Ovary (tissue), 9 donors: Measurements from ENCODE around the gene RPRML. TPM values are rescaled to one million over a fixed set of nuclear protein-coding genes. Genes with fewer than 3 reads are reported as not detected.
"Not testable (repeated sequence)": the region's sequence is repeated elsewhere in the genome, so short reads cannot be mapped to it uniquely, and the experiment has no call there.

Experiments used
- DNase-seq, 5 donors: peaks; one replicate each; pipeline ENCODE4 v3.0.0-alpha.2; 2019 to 2020
- H3K27ac ChIP-seq, 2 donors: fragments of 200-600 bp; one replicate each; pipeline versions ENCODE4 v1.5.1 to v1.8.0; 2019 to 2022
- H3K27me3 ChIP-seq: fragments of 200-600 bp; one replicate; pipeline ENCODE4 v1.8.0; 2022
- H3K36me3 ChIP-seq: fragments of 200-600 bp; sonication (generic); one replicate; pipeline ENCODE4 v1.5.1; 2019
- H3K4me1 ChIP-seq: one replicate; pipeline ENCODE4 v1.8.1; 2013; ENCODE audit warnings: mild to moderate bottlenecking, moderate library complexity; ENCODE audit not compliant: insufficient read depth
- H3K4me3 ChIP-seq: fragments of 200-600 bp; sonication (generic); one replicate; pipeline ENCODE4 v1.5.1; 2017
- H3K9me3 ChIP-seq, 2 donors: fragments of 200-600 bp in 1 of 2; sonication (generic) in 1 of 2; one replicate each; pipeline versions ENCODE4 v1.5.1 to v1.8.1; 2013 to 2019; ENCODE audit warnings: mild to moderate bottlenecking in 1 of 2, moderate library complexity in 1 of 2
- CTCF ChIP-seq, 3 donors: fragments of 450-650 bp in 2 of 3; fragments of 200-600 bp in 1 of 3; IDR thresholded peaks; one replicate each; pipeline versions ENCODE4 v1.5.1 to v1.8.0; 2016 to 2022; ENCODE audit warnings: antibody characterized with exemption in 3 of 3, mild to moderate bottlenecking in 1 of 3
- EP300 ChIP-seq: sonication (generic); formaldehyde crosslinking; IDR thresholded peaks from one replicate; pipeline ENCODE4 v1.6.1; 2017; ENCODE audit warnings: antibody characterized with exemption
- POLR2A ChIP-seq: fragments of 450-650 bp; IDR thresholded peaks from one replicate; pipeline ENCODE4 v1.6.1; 2017; ENCODE audit warnings: antibody characterized with exemption, mild to moderate bottlenecking, moderate library complexity
- WGBS, 3 donors: extraction: QIAGEN DNeasy Blood & Tissue Kit in 1 of 3; methylation state at CpG; one replicate each; pipeline versions ENCODE4 v1.1.5 to v1.1.7; 2013 to 2017; 5-methylcytosine and 5-hydroxymethylcytosine counted together
- intact Hi-C, 4 donors: fragments of 100-400 bp; cut with DNase I; formaldehyde crosslinking; loops; one replicate each; pipeline versions ENCODE4 v1.11.0 to v1.15.1; 2022 to 2023
- polyA plus RNA-seq, 2 donors: library from polyadenylated mRNA; stranded (reverse); fragments of 200-250 nt in 1 of 2; fragments of 350-450 nt in 1 of 2; fragmentation: Illumina TruSeq in 1 of 2; extraction: RNeasy Lipid Tissue Mini Kit (QIAGEN cat#74804) in 1 of 2; gene quantifications; one replicate each; pipeline ENCODE4 v1.2.3, GENCODE V29; 2013 to 2014
- total RNA-seq, 7 donors: library from RNA; depleted of rRNA in 2 of 7; stranded (reverse); fragments of >200 nt in 2 of 7; fragmentation: NEBNext Ultra II Directional in 3 of 7; extraction: Animal tissue kit (Norgen Biotek cat#: 25700) in 3 of 7; gene quantifications; one replicate each; pipeline versions ENCODE4 v1.1.0 to v1.2.4, GENCODE V29; 2016 to 2023
- donor health status: DM: no; HTN: no; CAD: no; lungs with moderate emphysema.
- donor health status: DM: no; HTN: no; CAD: no.
- donor health status: Bipolar disorder and iron deficiency.
- donor health status: DM: yes; HTN: yes; CAD: no.
- donor health status: DM: no; HTN: no; CAD: no.
- donor health status: DM: yes; HTN: yes; CAD: no.

RPRML gene
- total and polyA plus RNA-seq, 9 donors = 0.69 TPM; not detected in 8

DNA sequence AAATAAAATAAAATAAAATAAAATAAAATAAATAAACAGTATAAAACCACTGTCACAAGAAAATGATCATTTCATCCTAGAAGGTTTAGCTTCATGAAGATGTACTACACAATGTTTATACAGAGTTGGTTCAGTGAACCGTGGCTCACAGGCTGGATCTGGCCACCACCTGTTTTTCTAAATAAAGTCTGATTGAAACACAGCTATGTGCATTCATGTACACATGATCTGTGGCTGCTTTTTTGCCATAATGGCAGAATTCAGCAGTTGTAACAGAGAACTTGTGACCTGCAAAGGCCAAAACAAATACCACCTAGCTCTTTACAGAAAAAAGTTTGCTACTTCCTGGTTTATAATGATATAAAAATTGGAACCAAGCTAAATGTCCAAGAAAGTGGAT is 12.6 kb upstream of the RPRML start:
- no peaks in the 10 kb centered on the region for H3K9me3 ChIP-seq
- TF ChIP-seq CTCF (IDR thresholded peaks at IDR 0.05) (no peak), EP300 (no peak), POLR2A (no peak)
- no peaks in the 10 kb centered on the region for H3K36me3 ChIP-seq
- H3K4me1 ChIP-seq = no peaks in the 10 kb centered on the region
- 39 to 75% (median 42%) methylated on average over 1 of the region's 1 CpG for WGBS, 3 donors
- intact Hi-C loops = loop anchor here in 1 of 4 donors (10.0 kb wide), 1 partner anchor 47 kb away; no protein-coding TSS in a partner anchor
- H3K4me3 ChIP-seq = no peak overlapping the region
- no peaks in the 10 kb centered on the region for H3K27me3 ChIP-seq
- no peak for DNase-seq
- H3K27ac ChIP-seq = no peak overlapping the region

GRCh38 chr17:46989637-46990431 is 10.8 kb upstream of the RPRML start:
- intact Hi-C loops = loop anchor here in 1 of 4 donors (10.0 kb wide), 1 partner anchor 45 kb away; no protein-coding TSS in a partner anchor
- Histone ChIP-seq H3K36me3 (no peaks in the 10 kb centered on the region), H3K27ac (no peak overlapping the region), H3K4me3 (no peak overlapping the region), H3K27me3 (no peaks in the 10 kb centered on the region), H3K4me1 (no peaks in the 10 kb centered on the region), H3K9me3 (no peaks in the 10 kb centered on the region)
- no peak for DNase-seq
- 63 to 89% (median 64%) methylated on average over 11 of the region's 11 CpGs for WGBS, 3 donors
- TF ChIP-seq EP300 = no peak
- no peak for TF ChIP-seq POLR2A
- no peak for TF ChIP-seq CTCF (IDR thresholded peaks at IDR 0.05)

GRCh38 chr17:46987927-46988326 is 8.9 kb upstream of the RPRML start:
- DNase-seq, H3K27me3 ChIP-seq, H3K9me3 ChIP-seq, H3K36me3 ChIP-seq, H3K4me1 ChIP-seq, H3K27ac ChIP-seq, H3K4me3 ChIP-seq, intact Hi-C loops: not testable (repeated sequence)
- 87 to 93% (median 88%) methylated on average over 5 of the region's 5 CpGs for WGBS, 3 donors

DNA sequence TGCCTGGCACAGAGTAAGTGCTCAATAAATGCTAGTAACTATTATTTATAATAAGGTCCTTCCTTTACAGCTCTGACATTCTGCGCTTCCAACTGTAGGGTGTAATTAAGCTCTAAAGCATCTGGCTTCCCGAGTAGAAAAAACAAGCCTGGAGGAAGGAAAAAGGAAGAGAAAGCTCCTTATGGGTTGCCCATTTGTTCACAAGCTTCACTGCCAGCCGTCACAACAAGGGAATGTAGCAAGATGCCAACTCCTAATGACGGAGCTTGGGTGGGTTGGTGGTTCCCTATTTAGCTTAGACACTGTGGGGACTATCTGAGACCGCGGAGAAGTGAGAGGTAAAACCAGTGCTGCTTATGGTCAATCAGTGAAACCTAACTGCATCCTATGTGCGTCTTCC is 7.3 kb upstream of the RPRML start:
- Histone ChIP-seq H3K9me3 (no peaks in the 10 kb centered on the region), H3K27ac (no peak overlapping the region), H3K4me3 (no peak overlapping the region), H3K27me3 (no peaks in the 10 kb centered on the region), H3K4me1 (no peaks in the 10 kb centered on the region), H3K36me3 (no peaks in the 10 kb centered on the region)
- WGBS, 3 donors = 82 to 87% (median 86%) methylated on average over 7 of the region's 7 CpGs
- TF ChIP-seq POLR2A = no peak
- TF ChIP-seq CTCF (IDR thresholded peaks at IDR 0.05) = no peak
- TF ChIP-seq EP300 = no peak
- DNase-seq = no peak
- intact Hi-C loops = no loop called here

GRCh38 chr17:46984892-46985291 is 5.8 kb upstream of the RPRML start:
- no peaks in the 10 kb centered on the region for H3K4me1 ChIP-seq
- DNase-seq = no peak
- H3K9me3 ChIP-seq = no peaks in the 10 kb centered on the region
- H3K36me3 ChIP-seq = no peaks in the 10 kb centered on the region
- H3K4me3 ChIP-seq = no peak overlapping the region
- H3K27me3 ChIP-seq = no peaks in the 10 kb centered on the region
- intact Hi-C loops = no loop called here
- 46 to 69% (median 50%) methylated on average over 5 of the region's 5 CpGs for WGBS, 3 donors
- no peak overlapping the region for H3K27ac ChIP-seq
- TF ChIP-seq EP300 (no peak), CTCF (IDR thresholded peaks at IDR 0.05) (no peak), POLR2A (no peak)
